ENCODE data around the gene AP3B2. TPM values are rescaled to one million over a fixed set of nuclear protein-coding genes. Genes with fewer than 3 reads are reported as not detected.

The AP3B2 gene
- total RNA-seq, 1 experiment from 2014 or later, result 7.5 TPM

DNA sequence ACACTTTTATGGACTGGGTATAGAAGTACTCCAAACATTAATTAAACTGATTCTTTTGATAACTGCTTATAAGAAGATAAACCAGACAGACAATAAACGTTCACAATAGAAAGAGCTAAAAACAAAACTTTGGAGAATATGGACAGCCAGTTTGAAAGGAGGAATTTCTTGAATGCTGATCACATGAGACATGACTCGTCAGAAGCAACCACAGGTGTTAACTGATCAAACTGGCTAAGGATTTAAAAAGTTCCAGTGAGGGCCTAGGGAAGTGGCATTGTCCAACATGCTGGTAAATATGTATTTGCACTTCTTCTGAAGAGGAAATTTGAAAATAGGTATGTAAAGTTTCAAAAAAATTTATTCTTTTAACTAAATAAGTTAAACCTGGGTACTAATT lies 29.4 kb upstream of the AP3B2 start:
- H3K36me3 Mint-ChIP-seq (ENCODE audit: insufficient read depth, unreplicated experiment), result peaks cover 18% of the 10 kb centered on the region
- POLR2A ChIA-PET, result interaction anchor here (0.5 to 5.3 kb wide), 6 partner anchors 9 to 1735 kb away, joined by 3 to 119 read pairs (median 3); partner anchors contain the start of gene RPS17
- DNase-seq (ENCODE audit: unreplicated experiment), result no peak

DNA sequence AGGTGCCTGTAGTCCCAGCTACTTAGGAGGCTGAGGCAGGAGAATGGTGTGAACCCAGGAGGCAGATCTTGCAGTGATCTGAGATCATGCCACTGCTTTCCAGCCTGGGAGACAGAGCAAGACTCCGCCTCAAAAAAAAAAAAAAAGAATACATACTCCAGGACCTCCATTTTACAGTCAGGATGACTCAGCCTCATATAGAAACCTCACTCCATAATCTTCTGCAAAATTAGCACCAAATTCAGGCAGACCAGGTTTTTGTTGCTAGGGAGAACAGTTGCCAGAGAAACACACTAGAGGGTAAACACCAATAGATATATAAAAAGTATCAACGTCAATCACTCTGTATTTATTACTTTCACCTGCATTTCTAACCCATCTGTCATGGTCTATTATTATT lies 28.3 kb upstream of the AP3B2 start:
- CTCF ChIA-PET, result no interaction called here
- POLR2A ChIA-PET, result interaction anchor here (5.3 kb wide), 1 partner anchor 13 kb away, joined by 119 read pairs; no protein-coding TSS in a partner anchor
- intact Hi-C loops (cut with micrococcal nuclease), result no loop called here
- no peak overlapping the region for H3K27ac Mint-ChIP-seq (ENCODE audit: low read depth, unreplicated experiment)
- H3K4me1 Mint-ChIP-seq (ENCODE audit: insufficient read depth, unreplicated experiment), result peaks cover 13% of the 10 kb centered on the region
- H3K4me3 Mint-ChIP-seq (ENCODE audit: unreplicated experiment), result no peak overlapping the region
- BruUV-seq (replicated peaks), result no TSS peak
- no peaks in the 10 kb centered on the region for H3K27me3 Mint-ChIP-seq (ENCODE audit: insufficient read depth, unreplicated experiment)
- no peaks in the 10 kb centered on the region for H3K9me3 Mint-ChIP-seq (ENCODE audit: unreplicated experiment)
- no peak for TF ChIP-seq CTCF (IDR thresholded peaks at IDR 0.05; ENCODE audit: unreplicated experiment)
- DNase-seq (ENCODE audit: unreplicated experiment), result no peak
- H3K36me3 Mint-ChIP-seq (ENCODE audit: insufficient read depth, unreplicated experiment), result peaks cover 18% of the 10 kb centered on the region

More for the DNA sequence above, 29.4 kb upstream of the AP3B2 start:
- H3K4me3 Mint-ChIP-seq (ENCODE audit: unreplicated experiment), result no peak overlapping the region
- CTCF ChIA-PET, result interaction anchor here (1.0 kb wide), 1 partner anchor 11 kb away, joined by 3 read pairs; no protein-coding TSS in a partner anchor
- intact Hi-C loops (cut with micrococcal nuclease), result no loop called here
- peaks cover 13% of the 10 kb centered on the region for H3K4me1 Mint-ChIP-seq (ENCODE audit: insufficient read depth, unreplicated experiment)
- H3K27me3 Mint-ChIP-seq (ENCODE audit: insufficient read depth, unreplicated experiment), result no peaks in the 10 kb centered on the region
- H3K9me3 Mint-ChIP-seq (ENCODE audit: unreplicated experiment), result no peaks in the 10 kb centered on the region
- no TSS peak for BruUV-seq (replicated peaks)
- no peak for TF ChIP-seq CTCF (IDR thresholded peaks at IDR 0.05; ENCODE audit: unreplicated experiment)
- no peak overlapping the region for H3K27ac Mint-ChIP-seq (ENCODE audit: low read depth, unreplicated experiment)

GRCh38 chr15:82731527-82731926 lies 21.9 kb upstream of the AP3B2 start:
- no peak for TF ChIP-seq CTCF (IDR thresholded peaks at IDR 0.05; ENCODE audit: unreplicated experiment)
- BruUV-seq (replicated peaks), result no TSS peak
- no peak overlapping the region for H3K4me3 Mint-ChIP-seq (ENCODE audit: unreplicated experiment)
- intact Hi-C loops (cut with micrococcal nuclease), result no loop called here
- H3K36me3 Mint-ChIP-seq (ENCODE audit: insufficient read depth, unreplicated experiment), result peaks cover 7% of the 10 kb centered on the region
- H3K9me3 Mint-ChIP-seq (ENCODE audit: unreplicated experiment), result no peaks in the 10 kb centered on the region
- no peak overlapping the region for H3K27ac Mint-ChIP-seq (ENCODE audit: low read depth, unreplicated experiment)
- no peaks in the 10 kb centered on the region for H3K4me1 Mint-ChIP-seq (ENCODE audit: insufficient read depth, unreplicated experiment)
- no peak for DNase-seq (ENCODE audit: unreplicated experiment)
- POLR2A ChIA-PET, result interaction anchor here (0.6 to 1.1 kb wide), 2 partner anchors 10 to 125 kb away, joined by 3 to 6 read pairs; no protein-coding TSS in a partner anchor
- H3K27me3 Mint-ChIP-seq (ENCODE audit: insufficient read depth, unreplicated experiment), result no peaks in the 10 kb centered on the region
- CTCF ChIA-PET, result interaction anchor here (0.6 kb wide), 1 partner anchor 82 kb away, joined by 3 read pairs; no protein-coding TSS in a partner anchor

DNA sequence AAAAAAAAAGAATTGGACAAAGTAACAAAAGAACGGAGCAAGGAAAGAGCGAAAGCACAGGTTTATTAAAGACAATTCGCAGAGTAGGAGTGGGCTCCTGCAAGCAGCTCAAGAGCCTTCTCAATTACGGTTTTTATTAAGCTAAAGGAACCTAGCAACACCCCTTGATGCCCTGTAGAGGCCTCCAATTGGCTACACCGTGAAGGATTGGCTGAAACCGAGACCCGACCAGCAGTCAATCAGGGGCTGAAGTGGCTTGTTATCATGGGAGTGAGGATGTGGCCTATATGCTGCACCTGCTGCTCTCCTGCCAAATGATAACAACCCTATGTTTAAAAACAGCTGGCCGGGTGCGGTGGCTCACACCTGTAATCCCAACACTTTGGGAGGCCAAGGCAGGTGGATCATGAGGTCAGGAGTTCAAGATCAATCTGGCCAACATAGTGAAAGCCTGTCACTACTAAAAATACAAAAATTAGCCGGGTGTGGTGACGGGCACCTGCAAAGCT lies 20.4 kb upstream of the AP3B2 start:
- CTCF ChIA-PET, result no interaction called here
- no peak overlapping the region for H3K4me3 Mint-ChIP-seq (ENCODE audit: unreplicated experiment)
- H3K9me3 Mint-ChIP-seq (ENCODE audit: unreplicated experiment), result no peaks in the 10 kb centered on the region
- H3K27me3 Mint-ChIP-seq (ENCODE audit: insufficient read depth, unreplicated experiment), result no peaks in the 10 kb centered on the region
- POLR2A ChIA-PET, result interaction anchor here (0.9 to 1.3 kb wide), 2 partner anchors 9 to 13 kb away, joined by 3 to 4 read pairs; no protein-coding TSS in a partner anchor
- no peak for TF ChIP-seq CTCF (IDR thresholded peaks at IDR 0.05; ENCODE audit: unreplicated experiment)
- no peak for DNase-seq (ENCODE audit: unreplicated experiment)
- H3K27ac Mint-ChIP-seq (ENCODE audit: low read depth, unreplicated experiment), result no peak overlapping the region
- BruUV-seq (replicated peaks), result no TSS peak
- intact Hi-C loops (cut with micrococcal nuclease), result no loop called here
- H3K36me3 Mint-ChIP-seq (ENCODE audit: insufficient read depth, unreplicated experiment), result no peaks in the 10 kb centered on the region
- no peaks in the 10 kb centered on the region for H3K4me1 Mint-ChIP-seq (ENCODE audit: insufficient read depth, unreplicated experiment)
